OCI-LY3 (cell line): ENCODE data around the gene SERTAD1.
A peak's percentile ranks its signal among the peaks of the same experiment; 100 is the strongest.

Experiments
- CTCF ChIP-seq: fragments of 200-600, 300-600 bp; sonication (generic); IDR thresholded peaks from 2 replicates; pipeline ENCODE4 v1.5.1; 2014; ENCODE audit warnings: antibody characterized with exemption, low read length, low read depth
- EZH2phosphoT487 ChIP-seq: fragments of 200-600 bp; shearing (Covaris generic); IDR thresholded peaks from 2 replicates; pipeline ENCODE4 v1.6.1; 2018; ENCODE audit warnings: antibody characterized with exemption, mixed run types, low read depth

GRCh38 chr19:40444825-40445312 is 19.1 kb upstream of the SERTAD1 start:
- TF ChIP-seq CTCF (peak; percentile 58), EZH2phosphoT487 (no peak)
